ENCODE results near the gene CRTAP.
"Not testable (repeated sequence)": the region's sequence is repeated elsewhere in the genome, so short reads cannot be mapped to it uniquely, and the experiment has no call there.

Gene CRTAP

GRCh38 chr3:33099109-33099645 is 14.6 kb upstream of the CRTAP start:
- DNase-seq (ENCODE audit: extremely low read depth in 1 of 2, low read depth in 1 of 2) = no peak

GRCh38 chr3:33099701-33100100 is 14.1 kb upstream of the CRTAP start:
- no peak for DNase-seq (ENCODE audit: extremely low read depth in 1 of 2, low read depth in 1 of 2)

DNA sequence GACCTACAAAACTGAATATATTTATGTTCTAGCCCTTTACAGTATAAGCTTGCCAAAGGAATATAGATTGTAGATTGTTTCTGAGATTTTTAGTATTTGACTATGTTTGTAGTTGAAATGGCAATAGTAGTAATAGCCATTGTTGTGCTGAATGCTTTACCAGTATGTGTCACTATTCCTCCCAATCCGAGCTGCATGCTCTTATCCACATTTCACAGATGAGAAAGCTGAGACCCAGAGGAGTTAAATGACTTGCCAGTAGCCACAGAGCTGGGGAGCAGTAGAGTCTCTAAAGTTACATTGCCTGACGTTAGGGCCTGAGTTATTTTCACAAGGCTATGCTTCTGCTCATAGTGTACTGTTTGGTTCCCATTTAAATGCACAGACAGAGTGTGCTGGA is 13.6 kb upstream of the CRTAP start:
- no peak for DNase-seq (ENCODE audit: extremely low read depth in 1 of 2, low read depth in 1 of 2)

DNA sequence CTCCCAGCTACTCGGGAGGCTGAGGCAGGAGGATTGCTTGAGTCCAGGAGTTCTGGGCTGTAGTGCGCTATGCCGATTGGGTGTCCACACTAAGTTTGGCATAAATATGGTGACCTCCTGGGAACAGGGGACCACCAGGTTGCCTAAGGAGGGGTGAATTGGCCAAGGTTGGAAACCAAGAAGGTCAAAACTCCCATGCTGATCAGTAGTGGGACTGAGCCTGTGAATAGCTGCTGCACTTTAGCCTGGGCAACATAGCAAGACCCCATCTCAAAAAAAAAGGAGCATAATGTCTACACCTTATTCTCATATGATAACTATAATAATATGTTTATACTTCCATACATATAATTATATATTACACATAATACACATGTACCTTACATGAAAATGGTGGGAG is 10.8 kb upstream of the CRTAP start:
- DNase-seq (ENCODE audit: extremely low read depth in 1 of 2, low read depth in 1 of 2) = no peak

GRCh38 chr3:33103480-33103879 is 10.3 kb upstream of the CRTAP start:
- no peak for DNase-seq (ENCODE audit: extremely low read depth in 1 of 2, low read depth in 1 of 2)

DNA sequence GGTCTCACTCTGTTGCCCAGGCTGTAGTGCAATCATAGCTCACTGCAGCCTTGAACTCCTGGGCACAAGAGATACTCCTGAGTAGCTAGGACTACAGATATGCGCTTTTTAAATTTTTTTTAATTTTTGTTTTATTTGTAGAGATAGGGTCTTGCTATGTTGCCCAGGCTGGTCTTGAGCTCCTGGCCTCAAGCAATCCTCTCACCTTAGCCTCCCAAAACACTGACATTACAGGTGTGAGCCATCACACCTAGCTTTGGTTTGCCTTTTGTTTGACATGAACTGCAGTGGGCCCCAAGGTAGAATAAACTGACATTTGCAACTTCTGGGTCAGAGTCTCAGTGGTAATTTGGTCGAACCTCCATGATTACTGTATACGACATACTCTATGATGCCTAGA is 9.0 kb upstream of the CRTAP start:
- no peak for DNase-seq (ENCODE audit: extremely low read depth in 1 of 2, low read depth in 1 of 2)

DNA sequence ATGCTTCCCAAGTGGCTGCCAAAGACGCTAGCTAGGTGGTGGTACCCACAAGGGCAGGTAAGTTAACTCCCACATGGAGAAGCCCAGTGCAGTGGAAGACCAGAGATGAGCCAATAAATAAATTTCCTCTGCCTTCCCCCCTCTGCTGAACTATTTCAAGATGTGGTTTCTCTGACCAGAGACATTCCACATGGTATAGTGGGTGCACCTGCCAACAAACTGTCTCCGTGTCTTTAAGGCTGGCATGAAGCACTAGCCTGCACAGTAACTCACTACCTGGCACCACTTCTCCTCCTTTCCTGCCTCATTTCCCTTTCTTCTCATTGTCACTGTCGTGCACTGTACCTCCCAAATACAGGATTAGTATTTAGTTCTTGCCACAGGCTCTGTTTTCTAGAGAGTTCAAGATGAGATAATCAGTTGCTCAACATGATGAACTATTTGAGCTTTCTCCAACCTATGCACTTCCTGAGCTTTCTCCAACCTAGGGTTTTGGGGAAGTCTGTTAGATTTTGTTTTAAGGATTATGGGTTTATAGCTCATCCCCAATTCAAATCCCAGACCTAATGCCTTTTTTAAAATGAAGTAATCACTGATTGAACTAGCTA is 8.4 kb upstream of the CRTAP start:
- no peak for DNase-seq (ENCODE audit: extremely low read depth in 1 of 2, low read depth in 1 of 2)

DNA sequence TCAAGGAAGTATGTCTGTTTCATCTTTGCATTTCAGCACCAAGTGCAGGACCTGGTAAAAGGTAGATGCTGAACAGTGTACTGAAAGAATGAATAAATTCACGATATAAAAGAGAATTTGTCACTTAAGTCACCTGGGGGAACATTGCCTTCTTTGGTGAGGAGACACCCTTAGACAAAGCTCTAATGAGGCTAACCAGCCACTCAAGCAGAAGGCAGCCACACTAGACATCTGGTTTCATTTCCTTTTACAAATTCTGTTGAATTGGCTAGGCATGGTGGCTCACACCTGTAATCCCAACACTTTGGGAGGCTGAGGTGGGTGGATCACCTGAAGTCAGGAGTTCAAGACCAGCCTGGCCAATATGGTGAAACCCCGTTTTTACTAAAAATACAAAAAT is 7.0 kb upstream of the CRTAP start:
- not testable (repeated sequence) for DNase-seq (ENCODE audit: extremely low read depth in 1 of 2, low read depth in 1 of 2)

- no peak for DNase-seq (ENCODE audit: extremely low read depth in 1 of 2, low read depth in 1 of 2)
Observed at GRCh38 chr3:33111581-33111980, 2.2 kb upstream of the CRTAP start.

DNA sequence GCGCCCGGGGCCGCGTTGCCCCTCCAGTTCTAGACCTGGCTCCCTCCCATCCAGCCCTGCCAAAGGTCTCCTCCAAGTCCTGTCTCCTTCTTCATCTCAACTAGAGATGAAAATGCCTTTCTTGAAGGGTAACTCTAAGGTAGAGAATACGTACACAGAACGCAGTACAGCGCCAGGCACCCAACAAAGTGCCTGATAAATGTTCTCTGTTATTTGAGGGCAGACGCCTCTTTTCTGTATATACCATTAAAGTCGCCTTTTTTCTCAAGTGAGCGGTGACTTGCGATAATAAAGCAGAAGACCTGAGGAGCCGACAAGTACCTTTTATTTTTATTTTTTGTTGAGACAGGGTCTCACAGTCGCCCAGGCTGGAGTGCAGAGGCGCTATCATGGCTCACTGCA is 809 bp downstream of the CRTAP start:
- no peak for DNase-seq (ENCODE audit: extremely low read depth in 1 of 2, low read depth in 1 of 2)

- DNase-seq (ENCODE audit: extremely low read depth in 1 of 2, low read depth in 1 of 2) = no peak
Observed at GRCh38 chr3:33115024-33115768, 1.4 kb downstream of the CRTAP start.

DNA sequence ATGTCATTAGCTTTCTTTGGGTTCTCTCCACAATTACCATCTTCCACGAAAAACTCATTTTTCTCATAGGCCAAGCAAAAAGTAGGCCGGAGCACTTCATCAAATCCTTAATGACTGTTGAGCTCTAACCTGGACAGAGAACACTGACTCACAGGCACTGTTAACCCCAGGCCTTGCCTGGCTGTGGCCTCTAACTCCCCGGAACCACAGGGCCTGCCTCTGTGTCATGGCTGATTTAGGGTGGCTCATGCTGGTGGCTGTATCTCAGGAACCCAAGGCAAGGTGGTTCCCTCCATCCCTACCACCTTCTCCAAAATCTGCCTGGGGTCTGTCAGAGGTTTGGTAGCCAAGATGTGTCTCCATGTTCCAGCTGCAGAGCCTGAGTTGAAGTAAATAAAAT is 3.6 kb downstream of the CRTAP start:
- no peak for DNase-seq (ENCODE audit: extremely low read depth in 1 of 2, low read depth in 1 of 2)

DNA sequence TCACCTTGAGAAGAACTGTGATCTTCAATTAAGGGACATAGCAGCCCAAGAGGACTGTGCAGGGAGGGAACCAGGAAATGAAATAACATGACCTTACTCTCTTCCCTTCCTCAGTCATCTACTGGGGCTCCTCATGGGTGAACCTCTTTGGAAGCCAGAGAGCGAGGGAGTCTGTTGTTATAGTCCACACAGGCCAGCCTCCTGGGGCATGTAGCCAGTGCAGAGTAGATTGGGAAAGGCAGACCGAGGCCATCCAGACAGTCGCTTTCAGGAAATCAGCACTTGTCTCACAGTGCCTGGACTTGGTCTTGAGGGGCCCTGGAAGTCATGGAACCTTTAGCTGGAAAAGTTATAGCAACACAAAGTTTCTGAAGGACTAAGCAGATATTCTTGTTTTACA is 6.1 kb downstream of the CRTAP start:
- no peak for DNase-seq (ENCODE audit: extremely low read depth in 1 of 2, low read depth in 1 of 2)

GRCh38 chr3:33122991-33123390 is 9.2 kb downstream of the CRTAP start:
- no peak for DNase-seq (ENCODE audit: extremely low read depth in 1 of 2, low read depth in 1 of 2)

DNA sequence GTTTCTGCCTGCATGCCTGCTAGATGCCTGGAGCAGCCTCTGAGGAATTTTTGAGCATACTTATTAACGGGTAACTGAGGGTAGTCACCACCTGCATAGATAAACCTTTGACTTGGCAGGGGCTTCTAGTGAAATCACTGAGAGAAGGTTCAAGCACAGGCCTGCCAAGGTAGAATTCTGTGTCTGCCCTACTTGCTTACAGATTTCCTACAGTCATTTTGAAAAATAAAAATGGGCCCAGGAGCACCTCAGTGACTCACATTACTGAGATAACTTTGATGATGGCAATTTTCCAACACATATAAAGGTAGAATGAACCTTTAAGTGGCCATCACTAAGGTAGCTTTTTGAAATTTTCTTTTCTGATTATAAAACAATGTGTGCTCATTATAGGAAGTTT is 10.8 kb downstream of the CRTAP start:
- DNase-seq (ENCODE audit: extremely low read depth in 1 of 2, low read depth in 1 of 2) = no peak

DNA sequence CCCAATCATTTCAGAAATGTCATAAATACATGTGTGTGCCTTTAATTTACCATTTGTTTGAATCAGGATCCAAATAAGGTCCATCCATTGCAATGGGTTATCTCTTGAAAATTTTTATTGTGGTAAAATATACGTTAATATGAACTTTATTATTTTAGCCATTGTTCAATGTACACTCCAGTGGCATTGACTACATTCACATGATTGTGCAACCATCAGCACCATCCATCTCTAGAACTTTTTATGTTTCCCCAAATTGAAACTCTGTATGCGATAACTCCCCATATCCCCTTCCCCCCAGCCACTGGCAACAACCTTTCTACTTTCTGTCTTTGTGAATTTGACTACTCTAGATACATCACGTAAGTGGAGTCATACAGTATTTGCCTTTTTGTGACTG is 12.0 kb downstream of the CRTAP start:
- DNase-seq (ENCODE audit: extremely low read depth in 1 of 2, low read depth in 1 of 2) = no peak

GRCh38 chr3:33128706-33129105 is 14.9 kb downstream of the CRTAP start:
- DNase-seq (ENCODE audit: extremely low read depth in 1 of 2, low read depth in 1 of 2) = no peak

DNA sequence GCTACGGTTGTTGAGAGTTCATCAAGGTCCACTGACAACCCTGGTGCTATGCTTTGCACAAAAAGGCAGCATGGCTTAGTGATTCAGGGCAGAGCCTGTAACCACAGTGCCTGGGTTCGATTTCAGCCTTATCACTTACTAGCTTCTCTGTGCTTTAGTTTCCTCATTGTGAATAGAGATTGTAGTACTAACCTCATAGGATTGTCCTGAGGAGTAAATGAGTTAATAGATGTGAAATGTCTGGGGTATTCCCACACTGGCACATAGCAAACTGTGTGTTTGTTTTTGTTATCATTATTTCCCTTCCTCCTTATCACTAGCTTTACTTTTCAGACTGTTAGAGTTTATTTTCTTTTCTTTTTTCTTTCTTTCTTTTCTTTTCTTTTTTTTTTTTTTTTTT is 16.3 kb downstream of the CRTAP start:
- DNase-seq (ENCODE audit: extremely low read depth in 1 of 2, low read depth in 1 of 2) = no peak

- DNase-seq (ENCODE audit: extremely low read depth in 1 of 2, low read depth in 1 of 2) = no peak
Observed at GRCh38 chr3:33131331-33132018, 17.7 kb downstream of the CRTAP start.

DNA sequence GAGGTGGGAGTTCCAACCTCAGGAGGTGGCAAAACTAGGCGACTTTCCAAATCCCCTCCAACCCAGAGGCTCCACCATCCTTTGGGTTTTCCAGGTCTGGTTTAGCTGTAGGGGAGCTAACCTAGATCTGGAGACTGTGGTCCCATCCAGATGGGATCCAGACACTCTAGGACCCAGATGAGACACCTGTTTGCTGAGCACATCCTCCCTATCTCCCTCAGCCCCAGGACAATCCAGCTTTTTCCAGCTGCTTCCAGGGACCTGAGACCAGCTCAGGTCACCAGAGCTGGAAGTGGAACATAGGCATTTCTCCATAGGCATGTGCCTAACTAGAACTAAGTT is 18.2 kb downstream of the CRTAP start:
- DNase-seq (ENCODE audit: extremely low read depth in 1 of 2, low read depth in 1 of 2) = no peak

DNA sequence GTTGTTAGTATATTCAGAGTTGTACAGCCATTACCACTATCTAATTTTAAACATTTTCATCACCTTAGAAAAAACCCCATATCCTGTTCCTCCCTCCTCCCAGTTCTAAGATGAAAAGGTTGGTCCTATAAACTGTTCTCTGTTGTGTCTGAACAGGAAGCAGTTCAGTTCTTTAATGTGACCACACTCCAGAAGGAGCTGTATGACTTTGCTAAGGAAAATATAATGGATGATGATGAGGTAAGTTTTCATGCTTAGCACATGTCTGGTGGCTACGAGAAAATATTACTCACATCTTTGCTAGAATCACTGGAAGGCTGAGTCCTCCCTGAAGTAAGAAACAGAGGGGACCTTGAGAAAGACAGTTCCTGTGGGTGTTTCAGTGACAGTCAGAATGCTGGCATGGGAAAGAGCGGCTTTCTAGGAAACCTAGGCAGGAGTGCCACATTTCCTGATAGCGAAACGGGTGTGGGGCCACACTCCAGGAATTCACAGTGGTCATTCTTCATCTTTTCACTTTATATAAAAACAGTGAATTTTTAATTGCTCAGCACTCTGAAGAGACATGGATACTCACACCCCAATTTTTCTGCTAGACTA is 20.3 kb downstream of the CRTAP start:
- DNase-seq (ENCODE audit: extremely low read depth in 1 of 2, low read depth in 1 of 2) = no peak

DNA sequence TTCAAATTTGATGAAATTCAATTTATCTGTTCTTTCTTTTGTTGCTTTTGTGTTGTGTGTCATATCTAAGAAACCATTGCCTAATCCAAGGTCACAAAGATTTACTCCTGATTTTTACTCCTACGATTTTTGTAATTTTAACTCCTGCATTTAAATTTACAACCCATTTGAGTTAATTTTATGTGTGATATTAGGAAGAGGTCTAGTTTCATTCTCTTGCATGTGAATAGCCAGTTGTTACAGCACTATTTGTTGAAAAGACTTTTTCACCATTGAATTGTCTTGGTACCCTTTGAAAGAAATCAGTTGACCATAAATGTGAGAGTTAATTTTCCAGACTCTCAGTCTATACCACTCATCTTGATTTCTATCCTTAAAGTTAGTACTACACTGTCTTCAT is 23.9 kb downstream of the CRTAP start:
- no peak for DNase-seq (ENCODE audit: extremely low read depth in 1 of 2, low read depth in 1 of 2)

All from stimulated activated CD8-positive, alpha-beta memory T cell treated with anti-CD3 and anti-CD28 coated beads, Interleukin-7, amount 100 ng/mL, for 48 hours (primary cell).